GM12878 (cell line): ENCODE measurements around the gene PATL2.

Experiments used
- BMI1 ChIP-seq: fragments of 450-650 bp; IDR thresholded peaks from 2 replicates; pipeline ENCODE4 v1.6.1; 2016; ENCODE audit warnings: mild to moderate bottlenecking, moderate library complexity, borderline replicate concordance
- GABPA ChIP-seq: IDR thresholded peaks from 2 replicates; pipeline ENCODE4 v1.6.1; 2014; ENCODE audit warnings: antibody characterized with exemption, low read depth, mild to moderate bottlenecking, inconsistent platforms
- JUNB ChIP-seq: IDR thresholded peaks from 2 replicates; pipeline ENCODE4 v1.6.1; 2016; ENCODE audit warnings: antibody characterized with exemption, mild to moderate bottlenecking
- POLR2A ChIP-seq: IDR thresholded peaks from 2 replicates; pipeline ENCODE4 v1.6.1; 2011; ENCODE audit warnings: low read depth, mild to moderate bottlenecking, low read length
- SP1 ChIP-seq: IDR thresholded peaks from one replicate; pipeline ENCODE4 v1.6.1; 2011; ENCODE audit warnings: low read depth, low read length
- TF ChIP-seq, protein P1 (sequence below), 3 experiments: IDR thresholded peaks in 2 of 3; conservative IDR thresholded peaks in 1 of 3; 2 replicates each; pipeline ENCODE4 v1.5.1; 2011; ENCODE audit warnings: low read depth in 3 of 3, low read length in 3 of 3, mild to moderate bottlenecking in 3 of 3, control low read depth in 2 of 3, moderate library complexity in 2 of 3, inconsistent platforms in 1 of 3, mixed read lengths in 1 of 3; ENCODE audit not compliant: control insufficient read depth in 2 of 3, insufficient read depth in 1 of 3; ENCODE audit errors: extremely low read depth in 1 of 3
- TF ChIP-seq, protein P2 (sequence below): IDR thresholded peaks from 2 replicates; pipeline ENCODE4 v1.6.1; 2011; ENCODE audit warnings: low read depth, low read length, improper control_type of control experiment, borderline replicate concordance

DNA sequence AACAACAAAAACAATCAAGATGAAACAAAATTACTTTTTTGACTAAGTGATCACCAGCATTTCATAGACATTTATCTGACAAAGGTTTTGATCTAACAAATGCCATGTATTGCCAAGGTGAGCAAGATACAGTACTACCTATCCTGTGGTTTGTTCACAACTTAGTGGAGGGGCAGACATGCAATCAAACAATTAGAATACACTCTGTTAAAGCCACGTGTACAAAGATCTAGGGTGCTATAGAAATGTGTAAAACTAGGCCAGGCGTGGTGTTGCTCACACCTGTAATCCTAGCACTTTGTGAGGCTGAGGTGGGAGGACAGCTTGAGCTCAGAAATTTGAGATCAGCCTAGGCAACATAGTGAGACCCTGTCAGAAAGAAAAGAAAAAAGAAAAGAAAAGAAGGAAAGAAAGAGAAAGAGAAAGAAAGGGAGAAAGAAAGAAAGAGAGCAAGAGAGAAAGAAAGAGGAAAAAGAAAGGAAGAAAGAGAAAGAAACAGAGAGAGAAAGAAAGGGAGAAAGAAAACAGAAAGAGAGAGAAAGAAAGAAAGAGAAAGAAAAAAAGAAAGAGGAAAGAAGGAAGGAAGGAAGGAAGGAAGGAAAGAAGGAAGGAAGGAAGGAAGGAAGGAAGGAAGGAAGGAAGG, 23.8 kb upstream of the PATL2 start:
- TF ChIP-seq, protein P1, sequence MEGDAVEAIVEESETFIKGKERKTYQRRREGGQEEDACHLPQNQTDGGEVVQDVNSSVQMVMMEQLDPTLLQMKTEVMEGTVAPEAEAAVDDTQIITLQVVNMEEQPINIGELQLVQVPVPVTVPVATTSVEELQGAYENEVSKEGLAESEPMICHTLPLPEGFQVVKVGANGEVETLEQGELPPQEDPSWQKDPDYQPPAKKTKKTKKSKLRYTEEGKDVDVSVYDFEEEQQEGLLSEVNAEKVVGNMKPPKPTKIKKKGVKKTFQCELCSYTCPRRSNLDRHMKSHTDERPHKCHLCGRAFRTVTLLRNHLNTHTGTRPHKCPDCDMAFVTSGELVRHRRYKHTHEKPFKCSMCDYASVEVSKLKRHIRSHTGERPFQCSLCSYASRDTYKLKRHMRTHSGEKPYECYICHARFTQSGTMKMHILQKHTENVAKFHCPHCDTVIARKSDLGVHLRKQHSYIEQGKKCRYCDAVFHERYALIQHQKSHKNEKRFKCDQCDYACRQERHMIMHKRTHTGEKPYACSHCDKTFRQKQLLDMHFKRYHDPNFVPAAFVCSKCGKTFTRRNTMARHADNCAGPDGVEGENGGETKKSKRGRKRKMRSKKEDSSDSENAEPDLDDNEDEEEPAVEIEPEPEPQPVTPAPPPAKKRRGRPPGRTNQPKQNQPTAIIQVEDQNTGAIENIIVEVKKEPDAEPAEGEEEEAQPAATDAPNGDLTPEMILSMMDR (IDR thresholded peaks at IDR 0.05 in 2 of 3, conservative IDR thresholded peaks at IDR 0.05 in 1 of 3; ENCODE audit: control insufficient read depth in 2 of 3, extremely low read depth in 1 of 3, insufficient read depth in 1 of 3, low read depth in 3 of 3, low read length in 3 of 3), result no peak
- TF ChIP-seq, protein P2, sequence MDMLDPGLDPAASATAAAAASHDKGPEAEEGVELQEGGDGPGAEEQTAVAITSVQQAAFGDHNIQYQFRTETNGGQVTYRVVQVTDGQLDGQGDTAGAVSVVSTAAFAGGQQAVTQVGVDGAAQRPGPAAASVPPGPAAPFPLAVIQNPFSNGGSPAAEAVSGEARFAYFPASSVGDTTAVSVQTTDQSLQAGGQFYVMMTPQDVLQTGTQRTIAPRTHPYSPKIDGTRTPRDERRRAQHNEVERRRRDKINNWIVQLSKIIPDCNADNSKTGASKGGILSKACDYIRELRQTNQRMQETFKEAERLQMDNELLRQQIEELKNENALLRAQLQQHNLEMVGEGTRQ, result no peak
- TF ChIP-seq BMI1 (0 out of 2 replicates have a peak, but pooled peaks have one; percentile 6), POLR2A (no peak), SP1 (no peak), JUNB (no peak; the same call in 1 of the 2 replicates), GABPA (no peak)
